ENCODE data around the gene CRIP2.

GRCh38 chr14:105477660-105478397 is 3.2 kb downstream of the CRIP2 start:
- TF ChIP-seq CTCF (IDR thresholded peaks at IDR 0.05), result no peak
- no peak for TF ChIP-seq POLR2A (IDR thresholded peaks at IDR 0.05)

Measured in ovary (tissue), 3 donors.